G401 (cell line): Measurements from ENCODE around the gene ART1. TPM values are rescaled to one million over a fixed set of nuclear protein-coding genes. Genes with fewer than 3 reads are reported as not detected.
"Not testable (repeated sequence)": the region's sequence is repeated elsewhere in the genome, so short reads cannot be mapped to it uniquely, and the experiment has no call there.

Source experiments
- DNase-seq: peaks from one replicate; pipeline ENCODE4 v3.0.0-alpha.2; 2015; ENCODE audit warnings: low spot score
- in situ Hi-C: cut with HindIII; loops from 2 replicates; pipeline ENCODE4 v1.10.0; 2016; ENCODE audit warnings: low sequenced_read_pairs, mixed read lengths
- total RNA-seq: library from RNA; depleted of rRNA; stranded (reverse); fragments of >200 nt; shearing (Covaris generic); gene quantifications from 2 replicates; pipeline ENCODE4 v1.2.3, GENCODE V29; 2014; rRNA removed

ART1 gene, protein sequence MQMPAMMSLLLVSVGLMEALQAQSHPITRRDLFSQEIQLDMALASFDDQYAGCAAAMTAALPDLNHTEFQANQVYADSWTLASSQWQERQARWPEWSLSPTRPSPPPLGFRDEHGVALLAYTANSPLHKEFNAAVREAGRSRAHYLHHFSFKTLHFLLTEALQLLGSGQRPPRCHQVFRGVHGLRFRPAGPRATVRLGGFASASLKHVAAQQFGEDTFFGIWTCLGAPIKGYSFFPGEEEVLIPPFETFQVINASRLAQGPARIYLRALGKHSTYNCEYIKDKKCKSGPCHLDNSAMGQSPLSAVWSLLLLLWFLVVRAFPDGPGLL
- total RNA-seq = not detected in 2 replicates

DNA sequence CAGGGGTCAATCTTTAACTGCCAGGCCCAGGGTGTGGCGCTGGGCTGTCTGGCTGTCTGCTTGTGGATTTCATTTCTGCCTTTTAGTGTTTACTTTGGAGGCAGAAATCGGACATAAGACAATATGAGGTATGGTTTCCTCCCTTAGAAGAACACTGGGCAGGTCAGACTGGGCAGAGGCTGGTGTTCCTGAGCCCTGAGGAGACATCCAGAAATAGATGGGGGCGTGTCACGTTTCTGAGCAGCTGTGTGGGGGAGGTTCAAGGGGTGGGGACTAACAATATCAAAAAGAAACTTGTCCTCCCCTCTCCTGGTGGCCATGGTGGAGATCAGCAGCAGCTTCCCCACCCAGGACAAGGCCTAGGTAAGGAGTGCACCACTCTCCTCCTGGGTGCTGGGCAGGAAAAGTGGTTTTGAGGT lies at the start of gene ART1:
Gene ART1, plus strand, starts transcription at position 312 of the 419 bp plus-strand sequence. CDS start 14,086 bp downstream, outside the sequence.
- no peak for DNase-seq
- in situ Hi-C loops = no loop called here

DNA sequence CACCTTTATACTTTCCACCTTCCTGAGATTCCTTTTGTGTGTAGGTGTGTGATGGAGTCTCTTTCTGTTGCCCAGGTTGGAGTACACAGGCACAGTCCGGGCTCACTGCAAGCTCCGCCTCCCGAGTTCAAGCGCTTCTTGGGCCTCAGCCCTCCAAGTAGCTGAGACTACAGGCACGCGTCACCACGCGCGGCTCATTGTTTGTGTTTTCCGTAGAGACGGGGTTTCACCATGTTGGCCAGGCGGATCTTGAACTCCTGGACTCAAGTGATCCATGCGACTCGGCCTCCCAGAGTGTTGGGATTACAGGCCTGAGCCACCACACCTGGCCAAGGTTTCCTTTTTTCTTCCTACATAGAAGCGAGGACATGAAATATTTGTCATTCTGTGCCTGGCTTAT lies 47.2 kb upstream of the ART1 start:
- DNase-seq, in situ Hi-C loops: not testable (repeated sequence)

DNA sequence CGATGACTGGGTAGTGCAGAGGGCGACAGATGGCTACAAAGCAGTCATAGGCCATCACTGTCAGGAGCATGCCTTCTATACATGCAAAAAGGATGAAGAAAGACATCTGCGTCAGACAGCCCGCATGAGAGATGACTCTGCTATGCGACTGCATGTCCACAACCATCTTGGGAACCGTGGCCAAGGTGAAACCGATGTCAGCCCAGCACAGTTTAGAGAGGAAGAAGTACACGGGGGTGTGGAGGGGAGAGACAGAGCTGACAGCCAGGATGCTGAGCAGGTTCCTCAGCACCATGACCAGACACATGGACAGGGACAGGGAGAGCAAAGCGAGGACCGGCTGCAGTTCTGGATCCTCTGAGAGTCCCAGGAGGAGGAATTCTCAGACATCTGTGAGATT lies 44.7 kb upstream of the ART1 start:
- in situ Hi-C loops, DNase-seq: not testable (repeated sequence)

DNA sequence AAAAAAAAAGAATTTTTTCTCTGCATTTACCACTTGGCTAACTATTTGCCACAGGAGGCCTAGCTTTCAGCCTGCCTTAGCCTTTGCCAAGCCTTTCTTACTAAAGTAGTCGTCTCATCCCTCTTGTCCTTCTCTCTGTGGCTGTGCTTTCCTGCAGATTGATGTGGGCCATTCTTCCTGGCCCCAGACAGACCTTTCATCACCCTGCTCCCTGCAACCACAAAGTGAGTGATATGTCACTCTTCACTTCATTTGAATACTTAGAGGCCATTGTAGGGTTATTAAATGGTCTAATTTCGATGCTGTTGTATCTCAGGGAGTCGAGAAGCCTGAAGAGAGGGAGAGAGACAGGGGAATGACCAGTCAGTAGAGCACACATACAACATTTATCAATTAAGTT lies 40.8 kb upstream of the ART1 start:
- DNase-seq = no peak
- in situ Hi-C loops = no loop called here

DNA sequence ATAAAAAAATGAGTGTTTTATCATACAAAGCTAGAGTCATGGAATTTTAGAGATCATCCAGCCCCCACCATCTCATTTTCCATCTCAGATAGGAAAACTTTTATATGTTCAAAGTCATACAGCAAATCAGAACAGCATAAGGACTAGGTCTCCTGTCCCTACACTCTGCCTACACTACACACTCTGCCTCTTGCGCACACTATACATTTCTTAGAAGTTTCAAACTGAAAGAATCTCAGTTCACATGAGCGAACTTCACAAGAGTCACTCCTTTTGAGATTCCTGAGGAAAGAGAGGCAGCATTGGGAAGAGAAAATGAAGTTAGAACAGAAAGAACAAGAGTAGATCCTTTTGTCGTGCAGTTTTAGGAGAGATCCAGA lies 39.7 kb upstream of the ART1 start:
- DNase-seq = no peak
- in situ Hi-C loops = no loop called here

DNA sequence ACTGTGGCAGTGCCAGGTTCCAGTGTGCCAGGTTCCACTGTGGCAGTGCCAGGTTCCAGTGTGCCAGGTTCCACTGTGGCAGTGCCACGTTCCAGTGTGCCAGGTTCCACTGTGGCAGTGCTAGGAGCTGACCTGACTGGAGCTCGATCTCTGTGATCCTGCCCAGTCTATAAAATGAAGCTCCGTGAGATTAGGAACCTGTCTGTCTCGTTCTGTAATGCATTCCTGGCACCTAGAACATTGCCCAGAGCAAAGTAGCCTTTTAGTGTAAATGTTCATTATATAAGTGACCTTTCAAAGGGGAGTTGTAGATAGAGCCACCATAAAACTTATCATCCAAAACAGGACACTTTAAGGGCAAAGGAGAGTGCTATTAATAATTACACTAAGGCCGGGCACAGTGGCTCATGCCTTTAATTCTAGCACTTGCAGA lies 39.1 kb upstream of the ART1 start:
- in situ Hi-C loops = no loop called here

DNA sequence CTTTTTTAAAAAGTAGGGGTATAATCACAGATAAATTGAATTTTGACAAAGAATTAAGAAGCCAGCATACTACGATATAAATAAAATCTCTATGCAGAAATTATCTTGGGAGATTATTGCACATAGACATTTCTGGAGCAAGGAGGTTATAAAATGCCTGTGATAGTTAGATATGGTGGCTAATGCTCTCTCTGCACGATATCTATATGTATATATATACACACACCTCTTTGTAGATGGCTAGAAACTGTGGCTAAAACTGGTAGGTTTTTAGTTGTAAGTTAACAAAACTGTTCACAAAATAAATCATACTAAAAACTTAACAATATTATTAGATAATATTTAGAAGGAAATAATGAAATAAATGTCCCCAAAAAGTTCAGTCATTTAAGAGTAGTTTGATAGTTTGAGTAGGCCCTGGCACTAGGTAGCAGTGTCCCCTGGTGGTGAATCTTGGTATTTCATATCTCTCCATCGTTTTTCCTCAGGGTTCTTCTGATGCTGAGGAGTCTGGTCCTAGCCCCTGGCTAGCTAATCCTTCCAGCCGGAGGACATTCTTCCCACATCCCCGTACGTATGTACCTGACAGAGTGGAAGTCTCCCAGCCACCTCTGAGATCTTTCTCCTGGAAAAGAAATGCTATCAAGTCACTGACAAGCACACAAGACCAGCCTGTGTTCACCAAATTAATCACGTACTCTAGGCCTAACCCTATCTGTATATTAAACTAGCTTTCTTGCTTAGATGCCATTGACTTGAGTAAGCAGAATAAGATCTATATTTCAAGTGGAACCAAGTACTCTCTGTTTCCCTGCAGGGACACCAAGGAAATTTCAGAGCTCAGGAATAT lies 35.3 kb upstream of the ART1 start:
- in situ Hi-C loops = no loop called here
- DNase-seq = peak; percentile 11

More for the DNA sequence above, 39.1 kb upstream of the ART1 start:
- no peak for DNase-seq

DNA sequence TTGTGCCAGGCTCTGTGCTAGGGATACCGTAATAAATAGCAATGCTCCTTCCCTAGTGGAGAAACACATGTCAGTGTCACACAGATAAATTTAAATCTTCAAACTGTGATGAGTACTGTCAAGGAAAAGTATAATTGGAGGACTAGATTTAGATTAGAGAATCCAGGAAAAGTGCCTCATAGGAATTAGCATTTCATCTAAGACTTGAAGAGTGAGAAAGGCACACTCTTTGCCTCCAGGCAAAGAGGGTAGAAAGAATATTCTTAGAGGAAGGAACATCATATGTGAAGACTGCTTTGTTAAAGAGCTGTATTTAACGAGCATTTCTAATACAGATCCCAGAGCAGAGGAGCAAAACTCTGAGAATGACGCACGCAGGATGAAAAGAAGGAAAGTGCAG lies 34.1 kb upstream of the ART1 start:
- in situ Hi-C loops = no loop called here
- DNase-seq = no peak

DNA sequence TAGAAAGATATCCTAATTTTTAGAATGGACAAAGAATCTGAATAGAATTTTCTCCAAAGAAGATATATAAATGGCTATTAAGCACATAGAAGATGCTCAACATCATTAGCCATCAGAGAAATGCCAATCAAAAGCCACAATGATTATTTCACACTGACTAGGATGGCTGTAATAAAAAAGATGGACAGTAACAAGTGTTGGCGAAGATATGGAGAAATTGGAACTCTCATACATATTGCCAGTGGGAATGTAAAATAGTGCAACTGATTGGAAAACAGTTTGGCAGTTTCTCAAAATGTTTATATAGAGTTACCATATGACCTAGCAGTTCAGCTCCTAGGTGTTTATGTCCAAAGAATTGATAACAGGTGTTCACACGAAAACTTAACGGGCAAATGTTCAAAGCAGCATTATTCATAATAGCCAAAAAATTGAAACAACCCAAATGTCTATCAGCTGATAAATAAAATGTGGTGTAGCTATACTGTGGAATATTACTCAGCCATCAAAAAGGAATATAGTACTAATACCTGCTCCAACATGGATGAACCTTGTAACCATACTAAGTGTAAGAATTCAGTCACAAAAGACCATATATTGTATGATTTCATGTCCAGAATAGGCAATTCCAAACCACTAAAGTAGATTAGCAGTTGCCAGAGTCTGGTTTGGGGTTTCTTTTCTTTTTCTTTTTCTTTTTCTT lies 32.8 kb upstream of the ART1 start:
- DNase-seq = no peak
- in situ Hi-C loops = no loop called here

DNA sequence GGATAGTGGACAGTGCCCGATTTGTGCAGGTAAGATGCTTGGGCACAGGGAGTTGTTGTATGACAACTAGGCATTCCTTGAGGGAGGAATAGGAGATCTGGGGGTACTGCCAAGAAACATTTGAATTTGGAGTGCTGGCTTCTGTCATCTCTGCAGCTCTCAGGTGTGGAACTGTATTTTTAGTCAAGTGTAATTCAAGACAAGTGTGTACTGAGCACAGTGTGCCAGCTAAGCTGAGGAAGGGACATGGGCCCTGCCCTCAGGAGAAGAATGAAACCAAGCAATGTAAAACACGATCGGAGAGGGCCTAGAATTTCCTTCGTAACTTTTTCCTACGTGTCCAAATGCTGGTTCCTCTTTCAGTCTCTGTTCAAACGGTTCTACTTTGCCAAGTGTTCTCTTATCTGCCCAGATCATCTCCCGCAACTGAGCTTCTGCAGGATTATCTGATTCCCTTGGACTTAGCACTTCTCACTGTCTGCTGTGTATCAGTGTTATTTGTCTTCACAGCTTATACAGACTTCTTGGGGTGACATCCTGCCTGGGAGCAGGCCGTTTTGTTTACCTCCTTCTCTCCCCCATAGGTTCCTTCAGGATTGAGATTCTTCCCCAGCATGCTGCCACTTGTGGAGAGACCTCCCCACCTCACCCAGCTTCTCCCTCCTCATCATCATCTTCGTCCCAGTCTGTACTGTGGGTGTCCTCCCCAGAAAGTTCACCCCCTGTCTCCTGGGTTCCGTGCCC lies 30.8 kb upstream of the ART1 start:
- in situ Hi-C loops = no loop called here
- DNase-seq = no peak

DNA sequence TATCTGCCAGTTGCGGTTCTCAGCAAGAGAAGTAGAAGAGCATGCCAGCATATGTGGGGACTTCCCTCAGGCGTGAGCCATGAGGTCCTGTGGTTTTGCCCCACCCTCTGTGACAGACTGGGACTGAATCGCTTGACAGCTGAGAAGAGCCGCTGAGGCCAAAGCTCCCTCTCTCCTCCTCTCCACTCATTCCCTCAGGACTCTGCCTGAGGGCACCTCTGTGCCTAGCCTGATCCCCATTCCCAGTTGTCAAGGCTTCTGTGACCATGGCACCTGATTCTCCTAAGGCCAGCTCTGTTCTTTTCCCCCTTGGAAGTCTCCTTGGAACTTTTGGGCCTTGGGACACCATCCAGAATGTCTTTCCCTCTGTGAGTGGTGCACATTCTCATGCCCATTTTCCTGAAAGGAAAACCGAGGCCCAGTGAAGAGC lies 30.2 kb upstream of the ART1 start:
- DNase-seq = no peak
- in situ Hi-C loops = no loop called here

DNA sequence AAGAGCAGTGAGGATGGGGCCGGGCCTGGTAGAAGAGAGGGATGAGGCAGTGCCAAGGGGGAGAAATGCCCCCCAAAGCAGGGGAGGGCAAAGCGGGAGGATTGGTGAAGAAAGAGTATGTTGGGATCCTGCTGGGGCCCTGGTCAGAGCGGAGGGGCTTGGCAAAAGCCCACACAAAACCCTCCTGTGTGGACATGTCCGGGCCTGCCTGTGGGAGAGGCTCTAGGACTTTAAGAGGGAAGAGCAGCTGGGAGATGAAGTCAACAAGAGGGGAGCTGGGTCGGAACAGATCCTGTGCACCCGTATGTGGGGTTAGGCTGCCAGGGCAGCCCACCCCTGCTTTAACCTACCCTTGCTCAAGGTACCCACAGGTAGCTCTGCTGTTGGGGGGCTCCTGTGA lies 28.9 kb upstream of the ART1 start:
- in situ Hi-C loops = no loop called here

DNA sequence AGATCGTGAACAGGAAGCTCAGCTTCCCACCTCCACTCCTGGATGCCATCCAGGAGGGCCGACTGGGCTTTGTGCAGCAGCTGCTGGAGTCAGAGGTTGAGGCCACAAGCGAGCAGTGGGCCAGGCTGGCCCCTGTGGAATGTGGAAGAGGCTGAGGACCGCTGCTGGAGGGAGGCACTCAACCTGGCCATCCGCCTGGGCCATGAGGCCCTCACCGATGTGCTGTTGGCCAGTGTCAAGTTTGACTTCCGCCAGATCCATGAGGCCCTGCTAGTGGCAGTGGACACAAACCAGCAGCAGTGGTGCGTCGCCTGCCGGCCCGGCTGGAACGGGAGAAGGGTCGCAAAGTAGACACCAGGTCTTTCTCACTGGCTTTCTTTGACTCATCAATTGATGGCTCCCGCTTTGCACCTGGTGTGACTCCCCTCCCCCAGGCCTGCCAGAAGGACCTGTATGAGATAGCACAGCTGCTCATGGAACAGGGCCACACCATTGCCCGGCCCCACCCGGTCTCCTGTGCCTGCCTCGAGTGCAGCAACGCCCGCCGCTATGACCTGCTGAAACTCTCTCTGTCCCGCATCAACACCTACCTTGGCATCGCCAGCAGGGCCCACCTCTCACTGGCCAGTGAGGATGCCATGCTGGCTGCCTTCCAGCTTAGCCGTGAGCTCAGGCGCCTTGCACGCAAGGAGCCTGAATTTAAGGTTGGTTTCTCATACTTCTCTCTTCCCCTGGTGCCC lies 28.0 kb upstream of the ART1 start:
- in situ Hi-C loops = no loop called here
- DNase-seq = no peak

More for the DNA sequence above, 28.9 kb upstream of the ART1 start:
- no peak for DNase-seq

DNA sequence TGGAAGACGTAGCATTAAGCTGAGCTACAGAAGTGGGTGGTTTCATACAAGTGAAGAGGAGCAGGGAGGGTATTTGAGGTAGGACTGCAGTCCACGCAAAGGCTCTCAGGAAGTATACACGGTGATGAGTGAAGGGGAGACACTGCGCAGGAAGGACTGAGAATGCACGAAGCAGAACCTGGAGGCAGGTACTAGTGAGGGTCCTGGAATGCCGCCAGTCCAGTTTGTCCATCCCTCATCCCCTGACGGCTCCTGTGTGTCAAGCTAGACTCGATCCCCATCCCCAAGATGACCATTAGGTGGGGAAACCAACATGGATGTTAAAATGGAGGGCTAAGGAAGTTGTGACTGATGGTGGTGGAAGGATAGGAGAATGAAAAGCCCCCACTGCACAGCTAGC lies 26.9 kb upstream of the ART1 start:
- in situ Hi-C loops = no loop called here
- DNase-seq = no peak

DNA sequence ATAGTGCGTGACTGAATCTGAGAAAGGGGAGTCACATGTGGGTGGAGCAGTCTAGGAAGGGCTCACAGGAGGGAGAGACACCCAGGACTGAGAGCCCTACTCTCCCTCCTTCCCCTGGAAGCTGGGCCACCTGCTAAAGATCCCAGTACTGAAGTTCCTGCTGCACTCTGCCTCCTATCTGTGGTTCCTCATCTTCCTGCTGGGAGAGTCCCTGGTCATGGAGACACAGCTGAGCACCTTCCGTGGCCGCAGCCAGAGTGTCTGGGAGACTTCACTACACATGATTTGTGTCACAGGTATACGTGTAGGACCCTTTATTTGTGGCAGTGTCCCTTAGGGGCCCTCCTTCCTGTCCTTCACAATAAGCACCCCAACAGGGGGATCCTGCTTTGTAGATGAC lies 22.4 kb upstream of the ART1 start:
- in situ Hi-C loops = no loop called here
- no peak for DNase-seq

DNA sequence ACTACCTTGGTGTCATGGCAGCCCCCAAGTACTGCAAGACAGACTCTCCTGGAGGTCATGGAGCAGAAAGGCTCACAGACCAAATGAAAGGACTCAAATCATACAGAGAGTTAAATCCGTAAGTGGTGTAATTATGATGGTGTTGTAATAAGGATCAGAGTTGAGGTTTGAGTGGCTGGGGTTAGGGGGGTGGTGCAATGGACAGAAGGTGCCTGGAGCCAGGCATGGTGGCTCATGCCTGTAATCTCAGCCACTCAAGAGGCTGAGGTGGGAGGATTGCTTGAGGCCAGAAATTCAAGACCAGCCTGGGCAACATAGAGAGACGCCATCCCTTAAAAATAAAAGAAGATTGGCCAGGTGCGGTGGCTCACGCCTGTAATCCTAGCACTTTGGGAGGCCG lies 21.8 kb upstream of the ART1 start:
- in situ Hi-C loops = no loop called here
- no peak for DNase-seq

DNA sequence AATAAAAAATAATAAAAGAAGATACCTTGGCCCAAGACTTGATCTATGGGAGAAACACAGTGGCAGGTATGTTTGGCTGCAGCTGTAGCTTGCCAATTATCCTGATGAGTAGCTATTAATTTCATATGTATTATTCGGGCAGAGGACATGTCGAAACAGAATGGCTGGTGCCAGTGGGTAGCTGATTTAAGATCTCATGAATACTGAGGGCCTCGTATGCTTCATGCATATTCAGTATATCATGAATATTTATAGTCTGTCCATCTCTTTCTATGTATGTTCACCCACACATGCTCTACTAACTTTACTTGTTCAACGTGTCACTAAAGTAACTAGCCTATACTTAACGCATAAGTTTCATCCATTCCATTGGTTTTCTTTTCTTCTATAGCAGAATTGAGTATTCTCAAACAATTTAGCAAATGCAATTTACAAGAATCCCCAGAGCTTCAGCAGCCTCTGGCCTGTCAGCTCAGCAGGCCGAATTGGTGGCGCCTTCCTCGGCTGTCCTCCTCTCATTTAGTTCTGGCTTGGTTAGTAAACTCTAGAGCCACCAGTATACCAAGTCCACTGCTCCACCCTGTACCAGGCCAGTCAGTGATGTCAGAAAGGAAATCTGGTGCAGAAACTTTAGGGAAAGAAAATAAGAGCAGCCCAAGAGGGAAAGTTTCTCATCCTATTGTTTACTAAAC lies 21.0 kb upstream of the ART1 start:
- no peak for DNase-seq
- in situ Hi-C loops = no loop called here
